22Rv1 (cell line): ENCODE measurements around the gene STARD9.
"Not testable (repeated sequence)": the region's sequence is repeated elsewhere in the genome, so short reads cannot be mapped to it uniquely, and the experiment has no call there.

Source experiments
- H3K27ac ChIP-seq: fragments of 450-650 bp; 2 replicates; pipeline ENCODE4 v1.5.1; 2017
- ZFX ChIP-seq: fragments of 450-650 bp; IDR thresholded peaks from 2 replicates; pipeline ENCODE4 v1.6.1; 2017; ENCODE audit warnings: antibody characterized with exemption, borderline replicate concordance
- TF ChIP-seq, protein P1 (sequence below): fragments of 450-650 bp; IDR thresholded peaks from 2 replicates; pipeline ENCODE4 v1.5.1; 2017; ENCODE audit warnings: mild to moderate bottlenecking

STARD9 gene

DNA sequence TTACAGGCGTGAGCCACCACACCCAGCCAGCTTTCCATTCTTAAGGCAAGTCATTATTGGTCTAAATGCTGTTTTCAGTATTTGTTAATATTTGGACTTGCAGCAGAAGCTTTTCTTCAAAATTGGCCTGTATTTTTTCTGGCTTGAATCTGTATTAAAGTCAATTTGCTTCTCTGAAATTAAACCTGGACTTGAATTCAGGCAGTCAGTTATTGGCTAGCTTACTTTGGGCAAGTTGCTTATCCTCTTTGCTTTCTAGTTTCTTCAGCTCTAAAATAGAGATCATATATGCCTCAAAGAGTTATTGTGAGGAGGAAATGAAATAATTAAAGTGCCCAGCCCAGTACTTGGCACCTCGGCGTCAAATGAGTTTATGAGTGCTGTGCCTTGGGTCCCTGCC is 17.3 kb downstream of the STARD9 start:
- no peak overlapping the region for H3K27ac ChIP-seq
- TF ChIP-seq, protein P1, sequence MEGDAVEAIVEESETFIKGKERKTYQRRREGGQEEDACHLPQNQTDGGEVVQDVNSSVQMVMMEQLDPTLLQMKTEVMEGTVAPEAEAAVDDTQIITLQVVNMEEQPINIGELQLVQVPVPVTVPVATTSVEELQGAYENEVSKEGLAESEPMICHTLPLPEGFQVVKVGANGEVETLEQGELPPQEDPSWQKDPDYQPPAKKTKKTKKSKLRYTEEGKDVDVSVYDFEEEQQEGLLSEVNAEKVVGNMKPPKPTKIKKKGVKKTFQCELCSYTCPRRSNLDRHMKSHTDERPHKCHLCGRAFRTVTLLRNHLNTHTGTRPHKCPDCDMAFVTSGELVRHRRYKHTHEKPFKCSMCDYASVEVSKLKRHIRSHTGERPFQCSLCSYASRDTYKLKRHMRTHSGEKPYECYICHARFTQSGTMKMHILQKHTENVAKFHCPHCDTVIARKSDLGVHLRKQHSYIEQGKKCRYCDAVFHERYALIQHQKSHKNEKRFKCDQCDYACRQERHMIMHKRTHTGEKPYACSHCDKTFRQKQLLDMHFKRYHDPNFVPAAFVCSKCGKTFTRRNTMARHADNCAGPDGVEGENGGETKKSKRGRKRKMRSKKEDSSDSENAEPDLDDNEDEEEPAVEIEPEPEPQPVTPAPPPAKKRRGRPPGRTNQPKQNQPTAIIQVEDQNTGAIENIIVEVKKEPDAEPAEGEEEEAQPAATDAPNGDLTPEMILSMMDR: no peak
- no peak for TF ChIP-seq ZFX

DNA sequence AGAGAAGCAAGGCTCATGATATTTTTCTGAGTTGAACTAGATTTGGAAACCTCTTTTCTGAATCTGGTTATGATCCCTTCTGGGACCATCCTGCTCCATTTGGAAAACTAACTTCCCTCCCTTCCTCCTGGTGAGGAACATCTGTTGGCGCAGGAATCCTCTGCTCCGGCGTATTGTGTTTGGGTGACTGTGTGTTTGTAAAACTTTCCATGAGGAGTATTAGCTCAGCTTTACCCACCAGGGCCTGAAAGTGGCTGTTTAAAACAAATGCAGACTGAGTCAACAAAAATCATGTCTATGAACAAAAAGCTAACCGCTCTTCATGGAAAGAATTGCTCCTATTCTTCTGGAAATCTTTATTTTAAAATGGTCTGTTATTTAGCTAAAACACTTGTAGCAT is 17.7 kb downstream of the STARD9 start:
- no peak for TF ChIP-seq ZFX
- H3K27ac ChIP-seq: no peak overlapping the region

DNA sequence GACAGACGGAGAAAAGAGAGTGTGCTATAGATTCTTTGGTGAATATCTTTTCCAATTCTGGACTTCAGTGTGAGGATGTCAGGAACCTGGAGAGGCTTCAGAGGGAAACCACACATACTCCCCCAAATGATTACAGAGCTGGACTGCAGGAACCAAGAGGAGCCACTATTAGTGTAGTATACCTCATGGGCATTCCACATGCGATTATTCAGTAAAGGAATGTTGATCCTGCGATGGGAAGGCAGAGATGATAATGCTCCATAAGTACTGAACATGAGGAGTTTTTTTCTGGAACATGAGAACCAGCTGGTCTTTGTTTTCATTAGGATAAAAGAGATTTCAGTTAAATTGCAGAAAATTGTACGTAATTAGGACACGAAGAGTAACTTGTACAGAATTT is 18.7 kb downstream of the STARD9 start:
- no peak overlapping the region for H3K27ac ChIP-seq
- no peak for TF ChIP-seq ZFX
- TF ChIP-seq, protein P1: no peak

DNA sequence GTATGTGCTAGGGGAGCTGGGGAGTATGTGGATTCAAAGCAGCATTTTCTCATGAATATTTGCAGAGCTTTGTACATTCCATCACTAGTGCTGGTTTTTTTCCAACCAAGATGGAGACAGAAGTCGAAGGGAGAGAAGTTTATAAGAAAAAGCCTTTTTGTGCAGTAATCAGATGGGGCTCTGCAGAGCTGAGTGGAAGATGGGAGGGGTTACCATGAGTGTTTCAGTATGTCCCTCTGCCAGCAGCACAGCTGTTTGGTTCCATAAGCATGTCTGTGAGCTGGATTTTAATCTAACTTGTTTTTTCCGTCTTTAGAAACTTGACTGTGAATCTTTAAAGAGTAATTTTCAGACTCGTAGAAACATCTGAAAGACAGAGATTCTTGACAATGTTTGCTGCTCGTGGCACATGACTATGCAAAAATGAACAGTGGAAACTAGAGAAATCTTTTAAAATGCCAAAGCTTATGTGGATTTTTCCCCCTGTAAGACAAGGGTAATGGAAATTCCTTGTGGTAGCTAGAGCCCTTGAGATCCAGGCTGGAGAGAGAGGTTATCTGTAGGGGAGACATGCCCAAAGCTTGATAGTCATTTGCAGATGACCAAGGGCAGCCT is 20.3 kb downstream of the STARD9 start:
- H3K27ac ChIP-seq: no peak overlapping the region
- TF ChIP-seq, protein P1: no peak
- TF ChIP-seq ZFX: no peak

DNA sequence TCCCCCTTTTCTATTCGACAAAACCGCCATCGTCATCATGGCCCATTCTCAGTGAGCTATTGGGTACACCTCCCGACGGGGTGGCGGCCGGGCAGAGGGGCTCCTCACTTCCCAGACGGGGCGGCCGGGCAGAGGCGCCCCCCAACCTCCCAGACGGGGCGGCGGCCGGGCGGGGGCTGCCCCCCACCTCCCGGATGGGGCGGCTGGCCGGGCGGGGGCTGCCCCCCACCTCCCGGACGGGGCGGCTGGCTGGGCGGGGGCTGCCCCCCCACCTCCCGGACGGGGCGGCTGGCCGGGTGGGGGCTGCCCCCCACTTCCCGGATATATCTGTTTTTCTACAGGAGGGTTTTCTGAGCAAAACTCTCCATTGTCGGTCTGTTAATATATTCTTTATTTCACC is 25.9 kb downstream of the STARD9 start:
- H3K27ac ChIP-seq: not testable (repeated sequence)

DNA sequence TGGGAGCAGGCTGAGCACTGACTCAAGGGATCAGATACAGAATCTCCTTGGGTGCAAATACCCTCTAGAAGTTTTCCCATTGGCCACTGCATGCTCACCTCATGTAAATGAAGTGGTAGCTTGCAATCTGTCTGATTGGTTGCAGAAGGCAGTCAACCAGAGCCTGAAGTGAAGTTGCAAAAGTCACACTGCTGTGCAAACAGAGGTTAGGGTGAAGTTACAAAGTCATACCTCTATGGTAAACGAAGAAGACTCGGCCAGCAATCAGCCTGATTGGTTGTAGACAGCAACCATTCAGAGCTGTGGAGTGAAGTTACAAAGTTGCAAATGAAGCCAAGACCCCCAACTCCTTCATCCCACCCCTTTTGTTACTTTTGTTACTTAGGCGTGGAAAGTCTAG is 27.1 kb downstream of the STARD9 start:
- TF ChIP-seq, protein P1: no peak
- TF ChIP-seq ZFX: no peak
- no peak overlapping the region for H3K27ac ChIP-seq

DNA sequence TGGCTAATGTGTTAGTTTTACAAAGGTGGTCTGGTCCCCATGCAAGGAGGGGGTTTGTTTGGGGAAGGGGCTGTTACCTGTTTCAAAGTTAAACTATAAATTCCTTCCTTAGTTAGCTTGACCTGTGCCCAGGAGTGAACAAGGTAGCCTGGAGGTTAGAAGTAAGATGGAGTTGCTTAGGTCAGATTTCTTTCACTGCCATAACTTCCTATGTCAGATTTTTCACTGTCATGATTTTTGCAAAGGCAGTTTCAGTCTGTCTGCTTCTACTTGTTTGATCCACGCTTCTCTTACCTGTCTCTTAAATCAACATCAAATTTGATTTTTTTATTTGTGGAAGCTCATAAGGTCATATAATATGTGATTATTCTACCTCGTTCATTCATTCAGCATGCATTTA is 28.6 kb downstream of the STARD9 start:
- TF ChIP-seq ZFX: no peak

DNA sequence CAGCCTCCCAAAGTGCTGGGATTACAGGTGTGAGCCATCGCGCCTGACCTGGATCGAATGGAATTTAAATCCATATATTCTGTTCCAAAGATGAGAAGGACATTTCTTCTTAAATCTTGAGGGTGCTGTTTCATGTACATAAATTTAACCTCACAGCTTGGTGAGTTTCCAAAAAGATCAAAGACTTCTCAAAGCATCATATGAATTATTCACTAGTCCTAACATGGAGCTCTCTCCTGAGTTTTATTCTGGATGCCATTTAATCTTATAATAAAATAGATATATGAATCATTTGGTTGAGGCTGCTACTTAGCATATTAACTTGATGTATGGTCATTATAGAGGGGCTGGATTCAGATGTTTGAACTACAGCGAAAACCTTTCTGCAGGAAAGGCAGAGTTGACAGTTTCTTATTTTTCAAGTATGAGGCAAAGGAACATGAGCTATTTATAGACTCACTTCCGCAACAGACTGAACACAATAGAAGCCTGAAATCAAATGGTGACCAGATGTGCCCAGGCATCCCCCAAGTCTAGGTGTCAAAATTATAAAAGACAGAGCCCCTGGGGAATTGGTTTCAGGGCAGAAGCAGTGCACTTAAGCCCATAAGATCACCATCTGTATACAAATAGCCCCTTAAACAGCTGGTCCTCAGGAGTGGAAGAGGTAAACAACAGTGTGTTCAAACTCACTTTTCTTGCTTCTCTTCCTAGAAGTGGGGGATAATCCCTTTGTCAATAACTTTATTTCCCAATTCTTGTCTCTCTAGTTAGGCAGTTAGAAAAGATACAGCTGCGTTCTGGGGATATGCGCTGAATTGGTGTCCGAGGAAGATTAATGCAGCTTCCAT is 29.7 kb downstream of the STARD9 start:
- no peak overlapping the region for H3K27ac ChIP-seq
- TF ChIP-seq, protein P1: no peak
- no peak for TF ChIP-seq ZFX

More for the DNA sequence above, 28.6 kb downstream of the STARD9 start:
- H3K27ac ChIP-seq: no peak overlapping the region

DNA sequence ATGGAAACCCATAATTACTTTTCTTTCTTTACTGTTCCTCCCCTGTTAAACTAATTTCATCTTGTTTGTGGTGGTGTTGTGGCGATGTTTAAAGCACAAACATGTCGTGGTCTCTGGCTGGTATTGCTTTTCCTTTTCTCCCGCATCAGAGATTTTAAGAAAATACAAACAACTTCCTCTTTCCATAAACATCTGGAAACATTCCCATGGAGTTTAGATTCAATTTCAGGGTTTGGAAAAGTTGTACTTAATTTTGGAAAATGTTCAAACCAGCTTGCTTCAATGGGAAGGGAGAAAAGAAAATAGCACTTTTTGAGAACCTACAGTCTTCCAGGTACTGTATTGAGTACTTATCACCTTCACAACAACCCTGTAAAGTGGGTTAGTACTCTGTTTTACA is 30.4 kb downstream of the STARD9 start:
- H3K27ac ChIP-seq: no peak overlapping the region
- TF ChIP-seq ZFX: no peak
- TF ChIP-seq, protein P1: no peak
